Activated T-cell treated with anti-CD3 and anti-CD28 coated beads, Interleukin-2, amount 50 U/mL, for 4 hours (primary cell): Measurements from ENCODE around the gene ZNF556. TPM values are rescaled to one million over a fixed set of nuclear protein-coding genes. Genes with fewer than 3 reads are reported as not detected.
"Not testable (repeated sequence)": the region's sequence is repeated elsewhere in the genome, so short reads cannot be mapped to it uniquely, and the experiment has no call there.

Experiments used
- ATAC-seq, 2 donors: fragments of 200-7000 bp; cut with Tn5 transposase; one replicate each; pipeline ENCODE4 v1.10.0; 2021
- DNase-seq: peaks from one replicate; pipeline ENCODE4 v3.0.0-alpha.2; 2020
- H3K27me3 Mint-ChIP-seq: one replicate; pipeline ENCODE4 v1.8.0; 2021; ENCODE audit warnings: low read depth, mixed read lengths
- H3K36me3 Mint-ChIP-seq: one replicate; pipeline ENCODE4 v1.8.0; 2022; ENCODE audit warnings: mixed read lengths; ENCODE audit not compliant: insufficient read depth
- H3K4me1 Mint-ChIP-seq: one replicate; pipeline ENCODE4 v1.8.0; 2021; ENCODE audit warnings: low read depth, mixed read lengths
- H3K4me3 Mint-ChIP-seq: one replicate; pipeline ENCODE4 v1.8.0; 2021; ENCODE audit warnings: mild to moderate bottlenecking, moderate library complexity, mixed read lengths
- H3K9me3 Mint-ChIP-seq: one replicate; pipeline ENCODE4 v1.8.0; 2021; ENCODE audit warnings: mixed read lengths
- total RNA-seq, 3 donors: library from RNA; stranded (reverse); gene quantifications; one replicate each; pipeline ENCODE4 v1.2.1, GENCODE V29; 2021

ZNF556 gene
- total RNA-seq, 3 donors from 2014 or later, result not detected

DNA sequence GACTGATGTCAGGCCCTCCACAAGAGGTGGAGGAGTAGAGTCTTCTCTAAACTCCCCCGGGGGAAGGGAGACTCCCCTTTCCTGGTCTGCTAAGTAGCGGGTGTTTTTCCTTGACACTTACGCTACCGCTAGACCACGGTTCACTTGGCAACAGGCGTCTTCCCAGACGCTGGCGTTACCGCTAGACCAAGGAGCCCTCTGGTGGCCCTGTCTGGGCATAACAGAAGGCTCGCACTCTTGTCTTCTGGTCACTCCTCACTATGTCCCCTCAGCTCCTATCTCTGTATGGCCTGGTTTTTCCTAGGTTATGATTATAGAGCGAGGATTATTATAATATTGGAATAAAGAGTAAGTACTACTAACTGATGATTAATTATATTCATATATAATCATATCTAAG, 5.0 kb downstream of the ZNF556 start:
- DNase-seq, H3K9me3 Mint-ChIP-seq, H3K4me1 Mint-ChIP-seq, H3K27me3 Mint-ChIP-seq, H3K36me3 Mint-ChIP-seq, ATAC-seq, H3K4me3 Mint-ChIP-seq: not testable (repeated sequence)

DNA sequence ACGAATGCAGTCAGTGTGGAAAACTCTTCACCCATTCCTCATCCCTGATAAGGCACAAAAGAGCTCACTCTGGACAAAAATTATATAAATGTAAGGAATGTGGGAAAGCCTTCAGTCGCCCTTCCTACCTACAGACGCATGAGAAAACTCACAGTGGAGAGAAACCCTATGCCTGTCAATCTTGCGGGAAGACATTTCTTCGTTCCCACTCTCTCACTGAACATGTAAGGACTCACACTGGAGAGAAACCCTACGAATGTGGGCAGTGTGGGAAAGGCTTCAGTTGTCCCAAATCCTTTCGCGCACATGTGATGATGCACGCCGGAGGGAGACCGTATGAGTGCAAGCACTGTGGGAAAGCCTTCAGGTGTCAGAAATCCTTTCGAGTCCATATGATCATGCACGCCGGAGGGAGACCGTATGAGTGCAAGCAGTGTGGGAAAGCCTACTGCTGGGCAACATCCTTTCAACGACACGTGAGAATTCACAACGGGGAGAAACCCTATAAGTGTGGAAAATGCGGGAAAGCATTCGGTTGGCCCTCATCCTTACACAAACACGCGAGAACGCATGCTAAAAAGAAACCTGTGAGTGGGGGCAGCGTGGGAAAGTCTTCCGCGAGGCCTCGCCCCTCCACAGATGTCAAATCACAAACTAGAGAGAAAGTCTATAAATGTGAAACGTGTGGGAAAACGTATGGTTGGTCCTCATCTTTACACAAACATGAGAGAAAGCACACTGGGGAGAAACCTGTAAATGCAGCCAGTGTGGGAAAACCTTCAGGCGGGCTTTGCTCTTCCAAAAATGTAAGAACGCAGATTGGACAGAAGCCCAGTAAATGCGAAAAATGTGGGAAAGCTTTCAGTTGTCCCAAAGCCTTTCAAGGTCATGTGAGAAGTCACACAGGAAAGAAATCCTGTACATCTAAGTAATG, 10.5 kb downstream of the ZNF556 start:
- no peaks in the 10 kb centered on the region for H3K27me3 Mint-ChIP-seq
- H3K9me3 Mint-ChIP-seq, result peaks cover 9% of the 10 kb centered on the region
- DNase-seq, result no peak

DNA sequence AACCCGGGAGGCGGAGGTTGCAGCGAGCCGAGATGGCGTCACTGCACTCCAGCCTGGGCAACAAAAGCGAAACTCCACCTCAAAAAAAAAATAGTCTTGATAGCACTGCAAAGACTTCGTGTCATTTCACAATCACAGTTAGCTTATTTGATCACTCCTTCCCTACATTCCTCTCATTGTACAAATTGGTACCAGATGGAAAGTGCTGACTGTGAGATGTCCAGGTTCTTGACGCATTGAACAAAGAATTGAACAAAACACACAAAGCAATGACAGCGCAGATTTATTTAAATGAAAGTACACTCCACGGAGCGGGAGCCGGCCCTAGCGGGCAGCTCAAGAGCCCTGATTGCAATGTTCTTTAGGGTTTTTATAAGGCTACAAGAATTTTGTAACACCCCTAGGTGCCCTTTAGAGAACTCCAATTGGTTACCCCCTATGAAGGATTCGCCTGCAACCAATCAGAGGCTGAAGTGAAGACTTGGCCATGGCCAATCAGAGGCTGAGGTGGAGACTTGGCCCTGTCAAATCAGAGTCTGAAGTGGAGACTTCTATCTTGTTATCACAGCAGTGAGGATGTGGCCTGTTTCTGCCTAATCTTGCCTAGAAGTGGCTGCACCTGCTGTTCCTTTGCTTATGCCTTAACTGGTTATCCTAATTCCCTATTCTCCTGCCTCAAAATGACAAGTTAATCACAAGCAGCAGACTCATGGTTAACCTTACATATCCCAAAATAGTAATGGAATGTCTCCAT, 16.7 kb downstream of the ZNF556 start:
- ATAC-seq (peak in 1 of 2 donors; percentile 32), DNase-seq (no peak)
- Mint-ChIP-seq H3K4me3 (no peak overlapping the region), H3K4me1 (peaks cover 10% of the 10 kb centered on the region), H3K36me3 (no peaks in the 10 kb centered on the region), H3K27me3 (no peaks in the 10 kb centered on the region), H3K9me3 (no peaks in the 10 kb centered on the region)

More for the DNA sequence above, 10.5 kb downstream of the ZNF556 start:
- ATAC-seq, result no peak
- H3K36me3 Mint-ChIP-seq, result no peaks in the 10 kb centered on the region
- no peaks in the 10 kb centered on the region for H3K4me1 Mint-ChIP-seq
- H3K4me3 Mint-ChIP-seq, result no peak overlapping the region

GRCh38 chr19:2885736-2886135, 18.6 kb downstream of the ZNF556 start:
- ATAC-seq, result no peak
- Mint-ChIP-seq H3K9me3 (no peaks in the 10 kb centered on the region), H3K27me3 (peaks cover under 1% of the 10 kb centered on the region), H3K36me3 (no peaks in the 10 kb centered on the region), H3K4me3 (no peak overlapping the region), H3K4me1 (peaks cover 10% of the 10 kb centered on the region)
- no peak for DNase-seq

- DNase-seq (no peak), ATAC-seq (no peak)
- H3K4me1 Mint-ChIP-seq, result peaks cover 12% of the 10 kb centered on the region
- H3K9me3 Mint-ChIP-seq, result no peaks in the 10 kb centered on the region
- H3K36me3 Mint-ChIP-seq, result no peaks in the 10 kb centered on the region
- H3K27me3 Mint-ChIP-seq, result peaks cover 5% of the 10 kb centered on the region
- H3K4me3 Mint-ChIP-seq, result no peak overlapping the region
Measured at GRCh38 chr19:2887391-2887914, 20.3 kb downstream of the ZNF556 start.

DNA sequence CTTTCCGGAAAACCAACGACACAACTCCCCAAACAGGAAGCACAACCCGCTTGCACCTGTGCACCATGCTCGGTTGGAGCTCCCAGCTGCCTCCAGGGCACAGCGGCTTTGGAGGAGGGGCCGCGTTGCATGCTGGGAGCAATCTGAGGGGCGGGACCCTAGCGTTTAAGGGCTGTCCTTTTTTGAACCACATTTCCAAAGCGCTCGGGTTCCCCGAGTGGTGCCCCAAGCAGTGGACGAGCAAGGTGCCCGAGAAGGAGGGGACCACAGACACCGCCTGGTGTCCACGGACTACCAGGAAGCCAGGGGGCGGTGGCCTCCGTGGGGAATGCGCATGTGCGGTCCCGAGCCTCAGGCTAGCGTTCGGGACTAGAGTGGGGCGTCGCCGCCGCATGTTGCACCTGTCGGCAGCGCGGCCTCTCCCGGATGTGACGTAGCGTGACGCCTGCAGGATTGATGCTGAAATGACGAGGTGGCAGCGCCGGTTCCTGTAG, 21.6 kb downstream of the ZNF556 start:
- Mint-ChIP-seq H3K4me1 (peaks cover 12% of the 10 kb centered on the region), H3K9me3 (no peaks in the 10 kb centered on the region), H3K27me3 (peaks cover 5% of the 10 kb centered on the region), H3K36me3 (no peaks in the 10 kb centered on the region), H3K4me3 (peak overlapping the region; percentile 51)
- DNase-seq (peak; percentile 28), ATAC-seq (peak in 1 of 2 donors; percentile 77)

DNA sequence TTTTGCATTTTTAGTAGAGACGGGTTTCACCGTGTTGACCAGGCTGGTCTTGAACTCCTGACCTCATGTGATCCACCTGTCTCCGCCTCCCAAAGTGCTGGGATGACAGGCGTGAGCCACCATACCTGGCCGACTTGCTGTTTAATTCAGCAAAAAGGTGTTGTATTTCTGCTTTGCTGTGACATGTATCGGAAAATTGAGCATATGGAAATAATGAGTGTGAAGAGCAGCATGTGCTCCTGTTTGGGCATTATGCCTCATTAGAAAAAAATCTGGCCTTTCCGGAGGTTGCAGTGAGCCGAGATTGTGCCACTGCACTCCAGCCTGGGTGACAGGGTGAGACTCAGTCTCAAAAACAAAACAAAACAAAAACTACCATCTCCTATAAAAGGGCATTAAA, 23.4 kb downstream of the ZNF556 start:
- H3K36me3 Mint-ChIP-seq, H3K27me3 Mint-ChIP-seq, H3K9me3 Mint-ChIP-seq, ATAC-seq, H3K4me3 Mint-ChIP-seq, DNase-seq: not testable (repeated sequence)
- peaks cover 12% of the 10 kb centered on the region for H3K4me1 Mint-ChIP-seq

DNA sequence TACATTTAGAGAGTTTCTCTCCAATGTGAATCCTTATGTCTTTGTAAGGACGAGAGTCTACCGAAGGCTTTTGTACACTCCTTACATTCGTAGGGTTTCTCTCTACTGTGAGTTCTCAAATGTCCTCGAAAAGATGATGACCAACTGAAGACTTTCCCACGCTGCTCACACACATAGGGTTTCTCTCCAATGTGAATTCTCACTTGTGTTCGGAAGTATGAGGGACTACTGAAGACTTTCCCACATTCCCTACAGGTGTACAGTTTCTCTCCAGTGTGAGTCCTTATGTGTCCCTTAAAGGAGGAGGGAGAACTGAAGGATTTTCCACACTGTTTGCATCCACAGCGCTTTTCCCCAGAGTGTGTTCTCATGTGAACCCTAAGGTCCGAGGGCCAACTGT, 29.6 kb downstream of the ZNF556 start:
- no peak overlapping the region for H3K4me3 Mint-ChIP-seq
- ATAC-seq, result no peak
- no peak for DNase-seq
- H3K27me3 Mint-ChIP-seq, result no peaks in the 10 kb centered on the region
- H3K4me1 Mint-ChIP-seq, result peaks cover 6% of the 10 kb centered on the region
- H3K9me3 Mint-ChIP-seq, result no peaks in the 10 kb centered on the region
- H3K36me3 Mint-ChIP-seq, result no peaks in the 10 kb centered on the region

DNA sequence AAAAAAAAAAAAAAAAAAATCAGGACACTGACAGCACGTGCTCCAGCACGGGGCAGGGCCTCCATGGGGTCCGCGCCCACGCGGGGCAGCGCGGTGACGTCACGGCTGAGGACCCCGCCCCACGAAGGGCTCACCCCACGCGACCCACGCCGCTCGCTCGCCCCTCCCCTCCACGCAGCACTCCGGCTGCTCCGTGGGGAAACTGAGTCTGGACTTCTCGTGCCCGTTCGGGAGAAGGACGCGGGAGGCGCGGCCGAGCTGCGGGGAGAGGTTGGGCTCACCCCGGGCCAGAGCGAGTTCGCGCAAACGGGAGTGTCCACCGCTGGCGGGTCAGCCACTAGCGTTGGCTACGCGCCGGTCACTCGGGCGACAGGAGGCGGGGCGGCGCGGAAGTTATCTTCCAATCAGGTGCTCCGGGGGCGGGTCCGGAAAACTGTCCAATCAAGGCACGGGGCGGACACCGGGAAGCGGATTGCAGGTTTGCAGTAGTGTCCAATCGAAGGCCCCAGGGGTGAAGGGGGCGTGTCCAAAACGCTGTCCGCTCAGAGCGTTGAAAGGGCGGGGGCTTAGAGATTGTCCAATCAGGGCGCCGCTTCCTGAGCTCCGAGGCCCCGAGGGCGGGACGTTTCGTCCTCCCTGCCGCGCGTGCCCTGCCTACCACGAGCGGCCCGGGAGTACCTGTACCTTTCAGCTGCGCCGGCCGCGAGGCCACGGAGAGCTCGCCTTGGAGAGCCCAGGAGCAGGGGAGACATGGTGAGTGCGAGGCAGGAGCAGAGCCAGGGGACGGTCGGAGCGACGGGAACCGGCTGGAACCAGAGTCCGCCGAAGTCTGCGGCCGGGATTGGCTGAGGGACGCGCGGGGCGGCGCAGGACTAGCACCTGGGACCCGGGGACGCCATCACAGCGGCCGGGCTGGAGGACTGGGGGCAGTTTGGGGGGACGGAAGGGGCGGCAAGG, 33.4 kb downstream of the ZNF556 start, which contains the start of gene ZNF57:
TSS of gene ZNF57 (plus strand) at position 633 of the 957 bp plus-strand sequence. CDS start at position 751, 118 bp downstream.
- no peaks in the 10 kb centered on the region for H3K27me3 Mint-ChIP-seq
- DNase-seq (peak; percentile 98), ATAC-seq (peak; percentile 99)
- no peaks in the 10 kb centered on the region for H3K9me3 Mint-ChIP-seq
- H3K4me3 Mint-ChIP-seq, result peak within 1 kb of the TSS; percentile 97
- H3K36me3 Mint-ChIP-seq, result no peaks in the 10 kb centered on the region
- H3K4me1 Mint-ChIP-seq, result peaks cover 17% of the 10 kb centered on the region

GRCh38 chr19:2902590-2903218, 35.6 kb downstream of the ZNF556 start:
- ATAC-seq, result no peak
- no peaks in the 10 kb centered on the region for H3K36me3 Mint-ChIP-seq
- H3K4me3 Mint-ChIP-seq, result peak overlapping the region; percentile 97
- no peak for DNase-seq
- no peaks in the 10 kb centered on the region for H3K27me3 Mint-ChIP-seq
- H3K9me3 Mint-ChIP-seq, result no peaks in the 10 kb centered on the region
- H3K4me1 Mint-ChIP-seq, result peaks cover 17% of the 10 kb centered on the region

DNA sequence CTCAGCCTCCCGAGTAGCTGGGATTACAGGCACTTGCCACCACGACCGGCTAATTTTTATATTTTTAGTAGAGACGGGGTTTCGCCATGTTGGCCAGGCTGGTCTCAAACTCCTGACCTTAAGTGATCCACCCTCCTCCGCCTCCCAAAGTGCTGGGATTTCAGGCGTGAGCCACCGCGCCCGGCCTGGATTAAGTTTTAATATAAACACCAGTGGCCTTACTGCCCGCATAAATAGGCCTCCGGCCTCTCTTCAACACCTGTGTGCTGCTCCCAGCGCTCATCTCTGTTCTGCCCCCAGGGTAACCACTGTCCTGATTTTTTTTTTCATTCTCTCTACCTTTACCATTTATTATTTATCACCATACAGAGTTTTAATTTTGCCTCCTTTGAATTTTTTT, 36.2 kb downstream of the ZNF556 start:
- H3K4me1 Mint-ChIP-seq, result peaks cover 19% of the 10 kb centered on the region
- not testable (repeated sequence) for DNase-seq, H3K27me3 Mint-ChIP-seq, H3K4me3 Mint-ChIP-seq, H3K36me3 Mint-ChIP-seq, ATAC-seq, H3K9me3 Mint-ChIP-seq

DNA sequence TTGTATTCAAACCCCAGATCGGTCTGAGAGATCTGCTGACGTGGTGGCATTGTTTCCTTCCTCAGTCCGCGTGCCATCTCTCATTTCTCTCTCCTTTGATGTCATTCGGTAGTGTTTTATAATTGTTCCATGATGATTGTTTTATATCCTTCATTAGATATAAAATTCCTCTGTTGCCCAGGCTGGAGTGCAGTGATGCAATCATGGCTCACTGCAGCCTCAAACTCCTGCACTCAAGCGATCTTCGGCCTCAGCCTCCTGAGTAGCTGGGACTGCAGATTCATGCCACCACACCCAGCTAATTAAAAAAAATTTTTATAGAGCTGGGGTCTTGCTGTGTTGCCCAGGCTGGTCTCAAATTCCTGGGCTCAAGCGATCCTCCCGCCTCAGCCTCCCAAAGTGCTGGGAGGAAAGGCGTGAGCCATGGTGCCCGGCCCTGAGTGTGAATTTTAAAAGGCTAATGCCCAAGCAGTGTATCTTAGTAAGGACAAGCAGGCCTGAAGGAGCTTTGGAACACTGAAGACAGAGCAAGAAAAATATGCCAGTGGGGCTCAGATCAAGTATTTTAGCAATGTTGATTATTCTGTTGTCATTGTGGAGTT, 38.9 kb downstream of the ZNF556 start:
- H3K4me3 Mint-ChIP-seq, result no peak overlapping the region
- peaks cover 25% of the 10 kb centered on the region for H3K4me1 Mint-ChIP-seq
- no peaks in the 10 kb centered on the region for H3K27me3 Mint-ChIP-seq
- DNase-seq (no peak), ATAC-seq (no peak)
- no peaks in the 10 kb centered on the region for H3K9me3 Mint-ChIP-seq
- peaks cover 5% of the 10 kb centered on the region for H3K36me3 Mint-ChIP-seq
